Coronary artery (tissue), 2 donors: ENCODE measurements around the gene GNAT2.

Experiments
- DNase-seq: peaks from one replicate; pipeline ENCODE4 v3.0.0-alpha.2; 2017; ENCODE audit warnings: low spot score
- H3K27ac ChIP-seq, 2 donors: fragments of 200-600 bp; sonication (generic); one replicate each; pipeline ENCODE4 v1.5.1; 2016 to 2019
- H3K4me3 ChIP-seq: fragments of 200-600 bp; sonication (generic); 2 replicates; pipeline ENCODE4 v1.5.1; 2016; ENCODE audit warnings: mild to moderate bottlenecking, moderate library complexity
- TF ChIP-seq, protein P1 (sequence below): fragments of 200-600 bp; sonication (generic); IDR thresholded peaks from one replicate; pipeline ENCODE4 v1.5.1; 2019; ENCODE audit warnings: antibody characterized with exemption

The GNAT2 gene

DNA sequence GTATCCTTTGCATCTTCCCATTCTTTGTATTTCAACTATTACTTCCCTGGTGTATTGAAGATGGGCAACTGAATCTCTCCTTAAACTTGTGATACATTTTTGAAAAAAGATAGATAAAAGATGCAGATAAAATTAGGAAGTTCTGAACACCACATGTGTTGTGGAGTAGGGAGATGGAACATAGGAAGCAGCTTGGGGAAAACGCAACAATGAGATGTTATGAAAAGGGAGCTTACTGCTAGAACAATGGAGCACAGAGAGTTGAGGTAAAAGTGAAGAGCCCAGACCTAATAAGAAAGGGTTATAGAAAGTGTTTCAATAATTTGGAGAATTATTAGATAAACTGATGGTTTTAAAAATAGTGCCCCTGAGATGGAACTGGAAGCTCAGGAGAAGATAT lies 50.1 kb downstream of the GNAT2 start:
- TF ChIP-seq, protein P1, sequence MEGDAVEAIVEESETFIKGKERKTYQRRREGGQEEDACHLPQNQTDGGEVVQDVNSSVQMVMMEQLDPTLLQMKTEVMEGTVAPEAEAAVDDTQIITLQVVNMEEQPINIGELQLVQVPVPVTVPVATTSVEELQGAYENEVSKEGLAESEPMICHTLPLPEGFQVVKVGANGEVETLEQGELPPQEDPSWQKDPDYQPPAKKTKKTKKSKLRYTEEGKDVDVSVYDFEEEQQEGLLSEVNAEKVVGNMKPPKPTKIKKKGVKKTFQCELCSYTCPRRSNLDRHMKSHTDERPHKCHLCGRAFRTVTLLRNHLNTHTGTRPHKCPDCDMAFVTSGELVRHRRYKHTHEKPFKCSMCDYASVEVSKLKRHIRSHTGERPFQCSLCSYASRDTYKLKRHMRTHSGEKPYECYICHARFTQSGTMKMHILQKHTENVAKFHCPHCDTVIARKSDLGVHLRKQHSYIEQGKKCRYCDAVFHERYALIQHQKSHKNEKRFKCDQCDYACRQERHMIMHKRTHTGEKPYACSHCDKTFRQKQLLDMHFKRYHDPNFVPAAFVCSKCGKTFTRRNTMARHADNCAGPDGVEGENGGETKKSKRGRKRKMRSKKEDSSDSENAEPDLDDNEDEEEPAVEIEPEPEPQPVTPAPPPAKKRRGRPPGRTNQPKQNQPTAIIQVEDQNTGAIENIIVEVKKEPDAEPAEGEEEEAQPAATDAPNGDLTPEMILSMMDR, result no peak
- no peak overlapping the region for H3K27ac ChIP-seq
- H3K4me3 ChIP-seq, result no peak overlapping the region
- DNase-seq, result no peak

DNA sequence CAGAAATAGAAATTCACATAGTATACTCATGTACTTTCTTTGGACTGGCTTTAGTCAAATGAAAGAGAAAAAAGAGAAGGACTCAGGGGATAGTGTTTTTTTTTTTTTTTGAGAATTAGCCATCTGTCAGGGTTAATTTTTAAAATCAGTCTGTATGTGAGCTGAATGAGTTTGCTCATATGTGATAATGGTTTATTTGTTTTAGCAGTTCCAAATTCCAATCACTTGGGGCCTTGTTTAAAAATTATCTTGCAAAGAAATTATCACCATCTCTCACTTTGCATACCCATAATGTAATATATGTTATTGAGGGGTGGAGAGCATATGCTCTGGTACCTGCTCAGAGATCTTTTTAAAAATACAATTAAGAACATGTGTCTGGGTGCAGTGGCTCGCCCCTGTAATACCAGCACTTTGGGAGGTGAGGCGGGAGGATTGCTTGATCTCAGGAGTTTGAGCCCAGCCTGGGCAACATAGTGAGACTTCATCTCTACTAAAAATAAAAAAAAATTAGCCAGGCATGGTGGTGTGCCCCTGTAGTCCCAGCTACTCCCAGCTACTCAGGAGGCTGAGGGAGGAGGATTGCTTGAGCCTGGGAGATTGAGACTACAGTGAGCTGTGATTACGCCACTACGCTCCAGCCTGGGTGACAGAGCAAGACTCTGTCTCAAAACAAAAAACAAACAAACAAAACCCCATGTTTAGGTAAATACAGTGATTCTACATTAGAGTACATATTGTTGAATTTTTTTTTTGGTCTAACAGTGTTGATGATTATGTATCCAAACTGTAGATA lies 51.3 kb downstream of the GNAT2 start:
- TF ChIP-seq, protein P1, result no peak
- no peak for DNase-seq
- Histone ChIP-seq H3K4me3 (no peak overlapping the region), H3K27ac (no peak overlapping the region)

DNA sequence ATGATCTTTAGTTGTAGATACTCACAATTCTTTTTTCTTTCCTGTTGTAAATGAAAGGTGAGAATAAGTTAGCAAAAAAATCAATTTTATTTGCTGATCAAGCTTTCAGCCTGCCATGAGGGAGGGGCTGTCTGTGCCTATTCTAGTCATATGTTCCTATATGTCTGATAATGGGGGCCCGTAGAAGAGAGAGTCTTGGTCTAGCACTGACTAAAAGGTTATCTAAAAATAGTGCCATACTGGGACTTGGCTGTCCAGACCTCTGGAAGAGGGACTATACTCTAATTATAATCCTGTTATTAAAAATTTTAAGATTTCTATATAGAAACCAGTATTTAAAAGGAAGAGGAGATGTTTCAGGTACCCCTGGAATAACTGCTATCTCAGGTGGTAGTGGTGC lies 52.4 kb downstream of the GNAT2 start:
- TF ChIP-seq, protein P1, result no peak
- Histone ChIP-seq H3K27ac (no peak overlapping the region), H3K4me3 (no peak overlapping the region)
- DNase-seq, result no peak

DNA sequence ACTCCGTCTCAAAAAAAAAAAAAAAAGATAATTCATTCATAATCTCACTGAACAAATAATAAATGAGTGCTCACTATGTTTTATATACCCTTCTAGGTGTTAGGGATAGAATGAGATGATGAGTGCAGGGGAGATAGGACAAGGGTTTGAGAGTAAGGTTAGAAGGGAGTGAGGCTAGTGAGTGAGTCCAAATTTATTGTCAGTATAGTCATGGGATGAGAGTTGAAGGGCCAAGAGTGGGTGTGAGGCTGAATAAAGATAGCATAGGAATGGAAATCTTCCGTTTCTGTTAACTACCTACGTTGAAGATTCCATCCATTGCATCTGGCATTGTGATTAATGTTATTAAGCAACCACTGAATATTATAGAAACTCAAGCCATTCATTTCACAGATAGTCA lies 54.2 kb downstream of the GNAT2 start:
- DNase-seq, result no peak
- TF ChIP-seq, protein P1, result no peak
- Histone ChIP-seq H3K4me3 (no peak overlapping the region), H3K27ac (no peak overlapping the region)

DNA sequence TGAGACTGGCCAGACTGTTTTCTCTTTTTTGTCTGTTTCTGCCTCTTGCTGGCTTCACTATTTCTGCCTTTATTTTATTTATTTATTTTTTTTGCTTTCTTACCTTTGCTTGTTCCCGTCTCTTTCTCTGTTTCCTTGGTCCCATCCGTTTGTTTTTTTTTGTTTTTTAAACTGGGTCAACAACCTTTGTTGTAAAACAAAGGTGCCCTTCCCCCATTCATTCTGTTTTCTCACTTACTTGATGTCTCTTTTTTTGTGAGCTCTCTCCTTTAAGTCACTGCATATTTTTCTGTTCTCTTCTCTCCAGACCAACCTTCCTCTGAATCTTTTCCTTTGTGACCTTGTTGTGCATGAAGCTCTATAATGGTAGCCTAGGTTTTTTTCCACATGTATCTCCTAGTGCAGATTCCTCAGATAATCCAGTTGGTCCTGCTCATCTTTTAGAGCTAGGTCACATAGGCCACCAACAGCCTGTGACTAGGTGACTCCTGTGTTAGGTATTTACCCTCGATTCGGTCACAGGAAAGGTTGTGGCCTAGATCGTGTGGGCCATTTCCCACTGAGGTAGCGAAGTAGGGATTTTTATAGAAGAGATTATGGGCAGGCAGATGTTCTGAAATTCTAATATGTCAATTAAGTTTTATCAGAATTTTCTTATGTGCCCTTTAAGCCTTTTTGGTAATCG lies 55.1 kb downstream of the GNAT2 start:
- TF ChIP-seq, protein P1, result no peak
- no peak for DNase-seq
- Histone ChIP-seq H3K27ac (no peak overlapping the region), H3K4me3 (no peak overlapping the region)

DNA sequence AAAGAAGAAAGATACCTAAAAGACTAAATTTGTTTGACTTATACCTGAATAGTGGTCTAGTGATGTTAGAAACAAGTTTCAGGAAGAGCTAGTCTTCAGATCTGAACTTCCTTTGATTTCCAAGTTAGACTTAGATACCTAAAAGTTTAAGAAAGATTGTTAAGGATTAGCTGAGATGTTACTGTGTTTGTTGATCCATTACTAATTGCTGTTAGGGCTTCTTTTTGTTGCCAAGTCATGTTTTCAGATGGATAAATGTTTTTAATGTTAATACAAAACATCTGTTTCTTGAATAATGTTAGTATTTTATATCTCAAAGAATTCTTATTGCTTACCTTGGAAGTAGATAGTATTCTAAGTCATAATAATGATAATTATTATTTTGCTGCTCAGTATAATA lies 59.4 kb downstream of the GNAT2 start:
- no peak for DNase-seq
- no peak overlapping the region for H3K27ac ChIP-seq
- TF ChIP-seq, protein P1, result no peak
- H3K4me3 ChIP-seq, result no peak overlapping the region

DNA sequence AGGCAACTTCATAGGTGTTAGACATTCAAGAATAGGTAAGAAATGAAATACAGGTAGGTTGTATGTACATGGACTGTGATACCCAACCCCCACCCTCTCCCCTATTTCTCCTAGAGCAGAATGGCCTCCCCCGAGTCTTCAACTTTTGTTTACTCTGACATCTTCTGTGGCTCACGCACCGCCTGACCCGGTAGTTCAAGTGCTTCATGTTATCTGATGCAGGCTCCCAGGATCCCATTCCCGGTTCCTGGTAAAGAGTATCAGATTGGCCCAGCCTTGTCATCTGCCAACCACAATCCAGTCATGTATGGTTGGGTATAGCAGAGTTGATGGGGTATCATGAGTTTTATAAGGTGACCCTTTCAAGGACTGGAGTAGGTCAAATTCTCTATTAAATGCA lies 61.9 kb downstream of the GNAT2 start:
- TF ChIP-seq, protein P1, result no peak
- Histone ChIP-seq H3K4me3 (no peak overlapping the region), H3K27ac (no peak overlapping the region)
- DNase-seq, result no peak
